ENCODE data around the gene LHX4. TPM values are rescaled to one million over a fixed set of nuclear protein-coding genes. Genes with fewer than 3 reads are reported as not detected.

The LHX4 gene
- total RNA-seq, 2 donors from 2014 or later: not detected

- Mint-ChIP-seq H3K4me1 (peaks cover 3% of the 10 kb centered on the region), H3K36me3 (ENCODE audit: low read depth) (no peaks in the 10 kb centered on the region), H3K27me3 (ENCODE audit: insufficient read depth) (peaks cover 53% of the 10 kb centered on the region), H3K9me3 (no peaks in the 10 kb centered on the region), H3K27ac (no peak overlapping the region), H3K4me3 (no peak overlapping the region)
- no peak overlapping the region for H3K9ac ChIP-seq (ENCODE audit: extremely low read depth, low read length, poor library complexity, severe bottlenecking)
- H3K9me3 ChIP-seq (ENCODE audit: control insufficient read depth, low read length): no peaks in the 10 kb centered on the region
- H3K27me3 ChIP-seq (ENCODE audit: control insufficient read depth, insufficient read depth, low read length, poor library complexity, severe bottlenecking): peaks cover 37% of the 10 kb centered on the region
- no peaks in the 10 kb centered on the region for H3K4me1 ChIP-seq (ENCODE audit: control insufficient read depth, insufficient read depth, low read length)
- DNase-seq: no peak
- H3K36me3 ChIP-seq (ENCODE audit: control insufficient read depth, insufficient read depth, low read length): no peaks in the 10 kb centered on the region
- no peak overlapping the region for H3K27ac ChIP-seq (ENCODE audit: low read depth, low read length)
- H3K4me3 ChIP-seq (ENCODE audit: low read length): no peak overlapping the region
- no peak for TF ChIP-seq CTCF (conservative IDR thresholded peaks at IDR 0.05)
- WGBS, 2 experiments (ENCODE audit: insufficient coverage in 1 of 2, insufficient read length in 1 of 2): 92 to 94% methylated on average over 7 to 11 of the region's 11 CpGs
Observed at GRCh38 chr1:180219776-180220175, 10.3 kb upstream of the LHX4 start.

GRCh38 chr1:180221462-180221861, 8.6 kb upstream of the LHX4 start:
- H3K4me3 Mint-ChIP-seq: no peak overlapping the region
- H3K27ac Mint-ChIP-seq: no peak overlapping the region
- no peak for DNase-seq
- Histone ChIP-seq H3K27ac (ENCODE audit: low read depth, low read length) (no peak overlapping the region), H3K27me3 (ENCODE audit: control insufficient read depth, insufficient read depth, low read length, poor library complexity, severe bottlenecking) (peaks cover 54% of the 10 kb centered on the region), H3K36me3 (ENCODE audit: control insufficient read depth, insufficient read depth, low read length) (no peaks in the 10 kb centered on the region), H3K9ac (ENCODE audit: extremely low read depth, low read length, poor library complexity, severe bottlenecking) (no peak overlapping the region), H3K9me3 (ENCODE audit: control insufficient read depth, low read length) (no peaks in the 10 kb centered on the region), H3K4me3 (ENCODE audit: low read length) (no peak overlapping the region), H3K4me1 (ENCODE audit: control insufficient read depth, insufficient read depth, low read length) (no peaks in the 10 kb centered on the region)
- 87 to 90% methylated on average over 4 to 6 of the region's 6 CpGs for WGBS, 2 experiments (ENCODE audit: insufficient coverage in 1 of 2, insufficient read length in 1 of 2)
- H3K9me3 Mint-ChIP-seq: no peaks in the 10 kb centered on the region
- no peak for TF ChIP-seq CTCF (conservative IDR thresholded peaks at IDR 0.05)
- no peaks in the 10 kb centered on the region for H3K36me3 Mint-ChIP-seq (ENCODE audit: low read depth)
- peaks cover 70% of the 10 kb centered on the region for H3K27me3 Mint-ChIP-seq (ENCODE audit: insufficient read depth)
- peaks cover 3% of the 10 kb centered on the region for H3K4me1 Mint-ChIP-seq

GRCh38 chr1:180224902-180225301, 5.2 kb upstream of the LHX4 start:
- H3K36me3 Mint-ChIP-seq (ENCODE audit: low read depth): no peaks in the 10 kb centered on the region
- WGBS, 2 experiments (ENCODE audit: insufficient coverage in 1 of 2, insufficient read length in 1 of 2): 75 to 76% methylated on average over 5 of the region's 5 CpGs
- Histone ChIP-seq H3K9me3 (ENCODE audit: control insufficient read depth, low read length) (no peaks in the 10 kb centered on the region), H3K27me3 (ENCODE audit: control insufficient read depth, insufficient read depth, low read length, poor library complexity, severe bottlenecking) (peaks cover 82% of the 10 kb centered on the region), H3K9ac (ENCODE audit: extremely low read depth, low read length, poor library complexity, severe bottlenecking) (no peak overlapping the region), H3K36me3 (ENCODE audit: control insufficient read depth, insufficient read depth, low read length) (no peaks in the 10 kb centered on the region), H3K4me3 (ENCODE audit: low read length) (no peak overlapping the region), H3K4me1 (ENCODE audit: control insufficient read depth, insufficient read depth, low read length) (no peaks in the 10 kb centered on the region), H3K27ac (ENCODE audit: low read depth, low read length) (no peak overlapping the region)
- peaks cover 83% of the 10 kb centered on the region for H3K27me3 Mint-ChIP-seq (ENCODE audit: insufficient read depth)
- no peak overlapping the region for H3K27ac Mint-ChIP-seq
- H3K4me1 Mint-ChIP-seq: peaks cover 3% of the 10 kb centered on the region
- no peaks in the 10 kb centered on the region for H3K9me3 Mint-ChIP-seq
- no peak for TF ChIP-seq CTCF (conservative IDR thresholded peaks at IDR 0.05)
- no peak for DNase-seq
- no peak overlapping the region for H3K4me3 Mint-ChIP-seq
